Naive thymus-derived CD4-positive, alpha-beta T cell (primary cell): Measurements from ENCODE around the gene STARD3. TPM values are rescaled to one million over a fixed set of nuclear protein-coding genes. Genes with fewer than 3 reads are reported as not detected.

Experiments used
- ATAC-seq: fragments of 150-1000 bp; cut with Tn5 transposase; 2 replicates; pipeline ENCODE4 v1.10.0; 2021; ENCODE audit warnings: mild to moderate bottlenecking, moderate library complexity
- CTCF ChIA-PET: fragments of 350-600 bp; sonication (Branson Sonifier 250); formaldehyde crosslinking; loops from one replicate; lab custom pipeline; 2021; ENCODE audit warnings: antibody characterized with exemption; lab: Charles Lee
- POLR2A ChIA-PET: fragments of 350-600 bp; sonication (Branson Sonifier 250); formaldehyde crosslinking; loops from one replicate; lab custom pipeline; 2021; ENCODE audit warnings: antibody characterized with exemption, inconsistent platforms; lab: Charles Lee
- DNase-seq, 9 donors: peaks; one replicate each; pipeline versions ENCODE4 v3.0.0 to v3.0.0-alpha.2; 2020 to 2022; ENCODE audit warnings: mixed read lengths in 1 of 9
- H3K27ac ChIP-seq: one replicate; pipeline ENCODE4 v1.7.0; 2013; ENCODE audit warnings: mild to moderate bottlenecking, low read depth, low read length, moderate library complexity
- H3K27me3 ChIP-seq, 2 donors: one replicate each; pipeline ENCODE4 v1.7.0; 2013; ENCODE audit warnings: low read length in 2 of 2, mild to moderate bottlenecking in 2 of 2, moderate library complexity in 2 of 2; ENCODE audit not compliant: control insufficient read depth in 2 of 2, insufficient read depth in 2 of 2
- H3K36me3 ChIP-seq, 3 experiments: 1 replicate in 2 of 3; 2 replicates in 1 of 3; pipeline ENCODE4 v1.7.0; 2013; ENCODE audit warnings: low read length in 3 of 3, mild to moderate bottlenecking in 3 of 3, moderate library complexity in 1 of 3; ENCODE audit not compliant: insufficient read depth in 3 of 3, control insufficient read depth in 2 of 3
- H3K4me1 ChIP-seq, 2 donors: one replicate each; pipeline ENCODE4 v1.7.0; 2013; ENCODE audit warnings: low read length in 2 of 2, mild to moderate bottlenecking in 2 of 2, moderate library complexity in 1 of 2; ENCODE audit not compliant: control insufficient read depth in 2 of 2, insufficient read depth in 2 of 2
- H3K4me3 ChIP-seq: 2 replicates; pipeline ENCODE4 v1.7.0; 2013; ENCODE audit warnings: mild to moderate bottlenecking, low read length
- H3K9me3 ChIP-seq, 3 experiments: 1 replicate in 2 of 3; 2 replicates in 1 of 3; pipeline ENCODE4 v1.7.0; 2013; ENCODE audit warnings: low read length in 3 of 3; ENCODE audit not compliant: control insufficient read depth in 2 of 3
- H3K27ac Mint-ChIP-seq, 9 donors: one replicate each; pipeline ENCODE4 v1.8.0; 2020 to 2022; ENCODE audit warnings: mixed read lengths in 9 of 9, mild to moderate bottlenecking in 8 of 9, moderate library complexity in 5 of 9, inconsistent platforms in 2 of 9
- H3K27me3 Mint-ChIP-seq, 5 donors: one replicate each; pipeline ENCODE4 v1.8.0; 2021 to 2022; ENCODE audit warnings: mixed read lengths in 5 of 5, mild to moderate bottlenecking in 1 of 5
- H3K36me3 Mint-ChIP-seq, 5 donors: one replicate each; pipeline ENCODE4 v1.8.0; 2020 to 2022; ENCODE audit warnings: mixed read lengths in 5 of 5, mild to moderate bottlenecking in 3 of 5, inconsistent platforms in 1 of 5
- H3K4me1 Mint-ChIP-seq, 7 donors: one replicate each; pipeline ENCODE4 v1.8.0; 2020 to 2022; ENCODE audit warnings: mixed read lengths in 7 of 7, mild to moderate bottlenecking in 3 of 7, inconsistent platforms in 1 of 7
- H3K4me3 Mint-ChIP-seq, 10 donors: one replicate each; pipeline ENCODE4 v1.8.0; 2020 to 2022; ENCODE audit warnings: mild to moderate bottlenecking in 10 of 10, mixed read lengths in 10 of 10, moderate library complexity in 6 of 10, inconsistent platforms in 2 of 10
- H3K9me3 Mint-ChIP-seq, 11 donors: one replicate each; pipeline ENCODE4 v1.8.0; 2020 to 2022; ENCODE audit warnings: mixed read lengths in 11 of 11, mild to moderate bottlenecking in 4 of 11, inconsistent platforms in 1 of 11, moderate library complexity in 1 of 11
- intact Hi-C, 2 donors: fragments of 100-400 bp; cut with micrococcal nuclease; formaldehyde crosslinking; loops; one replicate each; pipeline ENCODE4 v1.15.1; 2023
- polyA plus RNA-seq, 2 donors: library from polyadenylated mRNA; unstranded; fragments of 300-500 nt; fragmentation: Illumina TruSeq; gene quantifications; one replicate each; pipeline ENCODE4 v1.2.3, GENCODE V29; 2021
- total RNA-seq, 6 experiments: library from RNA in 5 of 6; stranded (reverse) in 5 of 6; gene quantifications; 1 replicate in 5 of 6; 2 replicates in 1 of 6; pipeline ENCODE4 v1.2.3 and lab custom pipeline; 2021 to 2026

STARD3 gene
- total and polyA plus RNA-seq, 7 experiments from 2014 or later: 46.7 to 143 (median 88.4) TPM

DNA sequence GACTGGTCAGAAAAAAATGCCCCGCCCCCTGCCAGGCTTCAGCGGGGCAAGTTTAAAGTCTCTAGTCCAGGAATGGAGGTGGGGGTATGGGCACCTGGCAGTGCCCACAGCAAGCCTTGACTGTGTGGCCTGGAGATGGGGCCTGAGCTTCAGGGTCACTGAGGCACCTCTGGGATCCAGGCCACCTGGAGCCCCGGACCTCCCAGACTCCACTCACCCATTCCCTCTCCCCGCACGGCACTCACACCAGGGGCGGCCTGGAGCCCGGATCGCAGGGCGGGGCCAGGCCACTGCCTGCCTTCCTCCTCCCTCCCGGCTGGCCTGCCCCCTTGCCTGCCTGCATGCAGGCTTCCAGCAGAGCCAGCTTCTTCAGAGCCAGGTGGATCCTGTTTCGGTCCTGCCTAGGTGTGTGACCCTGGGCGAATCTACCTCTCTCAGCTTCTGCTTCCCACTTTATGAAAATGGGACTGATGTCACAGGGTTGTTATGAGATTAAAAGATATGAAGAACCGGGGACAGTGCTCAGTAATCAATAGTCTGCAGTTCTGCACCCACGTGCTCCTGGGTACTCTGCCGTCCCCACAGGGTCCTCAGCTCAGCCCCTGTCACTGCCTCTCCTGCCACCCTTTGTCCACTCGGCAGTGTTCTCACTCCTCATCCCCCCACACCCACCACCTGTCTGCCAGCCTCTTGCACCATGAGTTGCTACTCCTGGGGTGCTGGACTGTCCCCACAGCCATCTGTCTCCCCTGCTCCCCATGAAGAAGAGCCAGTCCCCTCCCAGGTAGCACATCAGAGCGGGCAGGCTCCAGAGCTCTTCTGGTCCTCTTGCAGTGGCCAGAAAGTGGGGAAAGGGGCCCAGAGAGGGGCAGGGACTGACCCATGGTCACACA is 27.0 kb downstream of the STARD3 start:
- Histone ChIP-seq H3K27me3 (no peaks in the 10 kb centered on the region), H3K9me3 (no peaks in the 10 kb centered on the region), H3K4me3 (no peak overlapping the region), H3K27ac (no peak overlapping the region), H3K4me1 (peaks cover 4 to 24% of the 10 kb centered on the region in 2 donors), H3K36me3 (peaks cover 0 to 41% (median 4%) of the 10 kb centered on the region in 3 experiments)
- peak overlapping the region in 1 of 10 donors; percentile 45 for H3K4me3 Mint-ChIP-seq
- peaks cover 0 to 31% (median 5%) of the 10 kb centered on the region in 5 donors for H3K27me3 Mint-ChIP-seq
- ATAC-seq: no peak
- H3K27ac Mint-ChIP-seq: peak overlapping the region in 7 of 9 donors; percentile 32 to 76 (median 59)
- no peaks in the 10 kb centered on the region for H3K9me3 Mint-ChIP-seq
- POLR2A ChIA-PET: interaction anchor here (0.5 to 1.3 kb wide), 3 partner anchors 8 to 50 kb away, joined by 3 to 4 read pairs (median 3); no protein-coding TSS in a partner anchor
- CTCF ChIA-PET: no interaction called here
- H3K36me3 Mint-ChIP-seq: peaks cover 2 to 18% (median 5%) of the 10 kb centered on the region in 5 donors
- intact Hi-C loops: no loop called here
- H3K4me1 Mint-ChIP-seq: peaks cover 5 to 32% (median 22%) of the 10 kb centered on the region in 7 donors
- DNase-seq: no peak

DNA sequence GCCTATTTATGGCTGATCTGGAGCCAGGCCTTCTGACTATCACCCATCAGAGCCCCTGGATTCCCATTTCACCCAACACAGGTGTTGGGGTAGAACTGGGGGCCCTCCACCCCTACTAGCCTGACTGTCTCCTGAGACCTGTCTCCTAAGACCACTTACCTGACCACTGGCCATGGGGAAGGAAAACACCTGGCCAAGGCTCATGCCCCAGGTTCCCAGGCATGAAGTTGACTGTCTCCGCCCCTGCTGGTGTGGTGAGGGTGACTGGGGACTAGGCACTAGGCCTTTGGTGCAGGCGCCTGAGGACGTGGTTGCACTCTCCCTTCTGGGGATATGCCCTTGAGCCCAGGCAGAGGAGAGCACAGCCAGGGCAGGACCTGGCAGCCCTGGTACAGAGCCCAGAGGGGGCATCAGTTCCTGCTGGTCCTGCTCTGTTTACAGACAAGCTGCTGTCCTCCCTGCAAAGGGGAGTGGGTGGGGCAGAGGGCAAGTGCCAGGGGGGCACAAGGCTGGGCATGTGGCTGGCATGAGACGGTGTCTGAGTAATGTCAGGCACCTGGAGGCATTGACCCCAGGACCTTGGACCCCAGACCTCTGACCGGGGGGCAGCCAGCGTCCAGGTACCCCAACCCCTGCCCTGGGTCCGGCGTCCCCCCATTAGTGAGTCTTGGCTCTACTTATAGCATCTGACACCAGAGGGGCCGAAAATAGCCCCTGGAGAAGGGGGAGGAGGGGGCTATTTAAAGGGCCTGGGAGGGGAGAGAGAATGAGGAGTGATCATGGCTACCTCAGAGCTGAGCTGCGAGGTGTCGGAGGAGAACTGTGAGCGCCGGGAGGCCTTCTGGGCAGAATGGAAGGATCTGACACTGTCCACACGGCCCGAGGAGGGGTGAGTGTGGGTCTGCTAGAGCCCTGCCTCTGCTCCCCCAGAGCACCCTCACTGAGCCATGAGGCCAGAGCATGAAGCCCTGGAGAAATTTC is 27.9 kb downstream of the STARD3 start, which contains the start of gene TCAP:
Gene TCAP, plus strand, starts transcription at position 769 of the 981 bp plus-strand sequence. Its CDS starts 11 bp downstream, at position 780.
- Mint-ChIP-seq H3K36me3 (peaks cover 0 to 14% (median 3%) of the 10 kb centered on the region in 5 donors), H3K27ac (peak within 1 kb of the TSS in 6 of 9 donors; percentile 18 to 76 (median 62)), H3K9me3 (no peaks in the 10 kb centered on the region), H3K4me3 (peak within 1 kb of the TSS in 4 of 10 donors; percentile 35 to 48 (median 45)), H3K4me1 (peaks cover 5 to 23% (median 17%) of the 10 kb centered on the region in 7 donors), H3K27me3 (peaks cover 0 to 39% (median 5%) of the 10 kb centered on the region in 5 donors)
- CTCF ChIA-PET: interaction anchor here (0.7 to 0.9 kb wide), 2 partner anchors 39 to 43 kb away, joined by 3 to 4 read pairs; no protein-coding TSS in a partner anchor
- H3K4me1 ChIP-seq: peaks cover 4 to 17% of the 10 kb centered on the region in 2 donors
- DNase-seq (no peak), ATAC-seq (no peak)
- POLR2A ChIA-PET: interaction anchor here (0.5 to 1.9 kb wide), 4 partner anchors 15 to 43 kb away, joined by 3 to 8 read pairs (median 4); partner anchors contain the start of gene PGAP3
- no peaks in the 10 kb centered on the region for H3K9me3 ChIP-seq
- H3K27me3 ChIP-seq: no peaks in the 10 kb centered on the region
- peaks cover 0 to 34% (median 3%) of the 10 kb centered on the region in 3 experiments for H3K36me3 ChIP-seq
- no peak within 1 kb of the TSS for H3K27ac ChIP-seq
- intact Hi-C loops: loop anchor here in 1 of 2 donors (5.0 kb wide), 1 partner anchor 43 kb away; no protein-coding TSS in a partner anchor
- no peak within 1 kb of the TSS for H3K4me3 ChIP-seq

DNA sequence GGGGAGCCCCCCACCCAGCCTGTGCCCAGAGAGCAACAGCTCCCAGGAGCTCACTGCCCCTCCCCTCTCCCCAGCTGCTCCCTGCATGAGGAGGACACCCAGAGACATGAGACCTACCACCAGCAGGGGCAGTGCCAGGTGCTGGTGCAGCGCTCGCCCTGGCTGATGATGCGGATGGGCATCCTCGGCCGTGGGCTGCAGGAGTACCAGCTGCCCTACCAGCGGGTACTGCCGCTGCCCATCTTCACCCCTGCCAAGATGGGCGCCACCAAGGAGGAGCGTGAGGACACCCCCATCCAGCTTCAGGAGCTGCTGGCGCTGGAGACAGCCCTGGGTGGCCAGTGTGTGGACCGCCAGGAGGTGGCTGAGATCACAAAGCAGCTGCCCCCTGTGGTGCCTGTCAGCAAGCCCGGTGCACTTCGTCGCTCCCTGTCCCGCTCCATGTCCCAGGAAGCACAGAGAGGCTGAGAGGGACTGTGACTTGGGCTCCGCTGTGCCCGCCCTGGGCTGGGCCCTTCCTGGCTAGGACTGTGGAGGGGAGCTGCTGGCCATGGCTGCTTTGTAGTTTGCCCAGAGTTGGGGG is 28.8 kb downstream of the STARD3 start:
- no peaks in the 10 kb centered on the region for H3K27me3 ChIP-seq
- intact Hi-C loops: loop anchor here in 1 of 2 donors (5.0 kb wide), 1 partner anchor 43 kb away; no protein-coding TSS in a partner anchor
- Mint-ChIP-seq H3K36me3 (peaks cover 0 to 13% (median 3%) of the 10 kb centered on the region in 5 donors), H3K9me3 (no peaks in the 10 kb centered on the region), H3K4me1 (peaks cover 5 to 18% (median 15%) of the 10 kb centered on the region in 7 donors), H3K27me3 (peaks cover 0 to 45% (median 5%) of the 10 kb centered on the region in 5 donors), H3K27ac (peak overlapping the region in 3 of 9 donors; percentile 18 to 33 (median 31)), H3K4me3 (peak overlapping the region in 2 of 10 donors; percentile 45 to 48)
- CTCF ChIA-PET: interaction anchor here (0.5 to 1.7 kb wide), 8 partner anchors 11 to 265 kb away, joined by 3 to 8 read pairs (median 4); partner anchors contain the start of gene PGAP3
- DNase-seq (no peak), ATAC-seq (no peak)
- no peak overlapping the region for H3K27ac ChIP-seq
- POLR2A ChIA-PET: interaction anchor here (0.5 to 1.9 kb wide), 12 partner anchors 9 to 508 kb away, joined by 3 to 8 read pairs (median 3); partner anchors contain the start of genes MIEN1, PGAP3 and STARD3
- H3K4me1 ChIP-seq: peaks cover 4 to 13% of the 10 kb centered on the region in 2 donors
- no peaks in the 10 kb centered on the region for H3K9me3 ChIP-seq
- no peak overlapping the region for H3K4me3 ChIP-seq
- H3K36me3 ChIP-seq: peaks cover 0 to 25% (median 0%) of the 10 kb centered on the region in 3 experiments

DNA sequence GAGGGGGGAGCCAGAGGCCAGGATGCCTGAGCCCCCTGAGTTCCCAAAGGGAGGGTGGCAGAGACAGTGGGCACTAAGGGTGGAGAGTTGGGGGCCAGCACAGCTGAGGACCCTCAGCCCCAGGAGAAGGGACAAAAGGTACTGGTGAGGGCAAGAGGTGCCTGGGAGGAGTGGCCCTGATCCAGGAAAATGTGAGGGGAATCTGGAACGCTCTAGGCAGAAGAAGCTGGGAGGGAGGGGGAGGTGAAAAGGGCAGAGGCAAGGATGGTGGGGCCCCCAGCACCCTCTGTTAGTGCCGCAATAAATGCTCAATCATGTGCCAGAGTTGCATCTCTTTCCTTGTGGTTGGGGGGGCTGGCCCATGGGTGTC is 29.3 kb downstream of the STARD3 start:
- Histone ChIP-seq H3K36me3 (peaks cover 0 to 21% (median 0%) of the 10 kb centered on the region in 3 experiments), H3K9me3 (no peaks in the 10 kb centered on the region), H3K27me3 (no peaks in the 10 kb centered on the region), H3K27ac (no peak overlapping the region), H3K4me1 (peaks cover 4 to 13% of the 10 kb centered on the region in 2 donors), H3K4me3 (no peak overlapping the region)
- intact Hi-C loops: loop anchor here in 1 of 2 donors (5.0 kb wide), 1 partner anchor 44 kb away; no protein-coding TSS in a partner anchor
- Mint-ChIP-seq H3K4me1 (peaks cover 5 to 17% (median 12%) of the 10 kb centered on the region in 7 donors), H3K27me3 (peaks cover 0 to 45% (median 5%) of the 10 kb centered on the region in 5 donors), H3K9me3 (no peaks in the 10 kb centered on the region), H3K27ac (peak overlapping the region in 2 of 9 donors; percentile 18 to 27), H3K4me3 (peak overlapping the region in 3 of 10 donors; percentile 35 to 60 (median 48)), H3K36me3 (peaks cover 0 to 10% (median 2%) of the 10 kb centered on the region in 5 donors)
- ChIA-PET CTCF (interaction anchor here (0.5 to 1.7 kb wide), 9 partner anchors 11 to 266 kb away, joined by 3 to 8 read pairs (median 4); partner anchors contain the start of gene PGAP3), POLR2A (interaction anchor here (0.5 to 2.8 kb wide), 16 partner anchors 8 to 507 kb away, joined by 3 to 13 read pairs (median 4); partner anchors contain the start of genes MIEN1, PGAP3 and STARD3)
- DNase-seq (no peak), ATAC-seq (no peak)

DNA sequence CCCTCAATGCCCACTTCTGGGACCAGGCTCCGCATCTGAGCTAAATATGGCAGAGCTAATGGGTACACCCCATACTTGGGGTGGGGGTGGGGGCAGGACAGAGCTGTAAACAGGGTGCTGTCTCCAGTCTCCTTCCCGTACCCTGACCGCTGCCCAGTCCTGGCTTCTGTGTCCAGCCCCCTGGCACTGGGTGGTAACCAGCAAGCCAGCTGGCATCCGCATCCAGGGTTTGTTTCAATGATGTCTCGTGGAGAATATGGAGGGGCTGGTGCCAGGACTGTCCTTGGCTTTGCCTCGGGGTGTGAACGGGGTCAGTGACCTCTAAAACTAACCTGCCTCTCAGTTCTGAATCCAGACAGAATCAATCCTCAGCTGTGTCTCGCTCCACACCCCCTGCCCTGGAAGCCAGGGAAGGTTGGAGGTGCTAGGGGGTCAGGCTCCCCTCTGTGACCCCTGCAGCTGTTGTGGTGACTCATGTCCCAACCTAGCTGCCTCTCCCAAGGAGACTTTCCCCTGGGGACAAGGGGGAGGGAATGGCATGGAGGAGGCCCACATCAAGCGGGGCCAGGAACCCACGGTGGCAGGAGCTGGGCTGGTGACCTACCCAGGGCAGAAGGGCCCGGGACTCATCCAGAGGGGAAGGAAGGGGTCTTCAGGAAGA is 29.8 kb downstream of the STARD3 start:
- Mint-ChIP-seq H3K27me3 (peaks cover 0 to 46% (median 5%) of the 10 kb centered on the region in 5 donors), H3K4me3 (peak overlapping the region in 9 of 10 donors; percentile 32 to 79 (median 67)), H3K9me3 (no peaks in the 10 kb centered on the region), H3K27ac (peak overlapping the region in 1 of 9 donors; percentile 38), H3K4me1 (peaks cover 5 to 17% (median 11%) of the 10 kb centered on the region in 7 donors), H3K36me3 (peaks cover 0 to 5% (median under 1%) of the 10 kb centered on the region in 5 donors)
- CTCF ChIA-PET: interaction anchor here (0.5 to 1.7 kb wide), 10 partner anchors 9 to 266 kb away, joined by 3 to 8 read pairs (median 4); partner anchors contain the start of gene PGAP3
- peaks cover 4 to 13% of the 10 kb centered on the region in 2 donors for H3K4me1 ChIP-seq
- intact Hi-C loops: loop anchor here in 1 of 2 donors (5.0 kb wide), 1 partner anchor 44 kb away; no protein-coding TSS in a partner anchor
- no peak overlapping the region for H3K27ac ChIP-seq
- no peaks in the 10 kb centered on the region for H3K27me3 ChIP-seq
- POLR2A ChIA-PET: interaction anchor here (0.7 to 2.8 kb wide), 14 partner anchors 8 to 63 kb away, joined by 3 to 13 read pairs (median 4); partner anchors contain the start of genes MIEN1, PGAP3 and STARD3
- H3K9me3 ChIP-seq: no peaks in the 10 kb centered on the region
- H3K36me3 ChIP-seq: peaks cover 0 to 15% (median 0%) of the 10 kb centered on the region in 3 experiments
- DNase-seq (no peak), ATAC-seq (no peak)
- H3K4me3 ChIP-seq: no peak overlapping the region
